Large intestine (tissue), 3 donors: ENCODE measurements around the gene MDM1. TPM values are rescaled to one million over a fixed set of nuclear protein-coding genes. Genes with fewer than 3 reads are reported as not detected.

Source experiments
- DNase-seq, 2 donors: peaks; one replicate each; pipeline versions ENCODE4 v3.0.0 to v3.0.0-alpha.2; 2013
- H3K27ac ChIP-seq: one replicate; pipeline ENCODE4 v1.5.1; 2013; ENCODE audit warnings: low read length
- H3K27me3 ChIP-seq: 2 replicates; pipeline ENCODE4 v1.6.1; 2013; ENCODE audit warnings: low read length; ENCODE audit not compliant: control insufficient read depth, insufficient read depth
- H3K36me3 ChIP-seq: 2 replicates; pipeline ENCODE4 v1.6.1; 2013; ENCODE audit warnings: low read length; ENCODE audit not compliant: control insufficient read depth, insufficient read depth
- H3K4me1 ChIP-seq: one replicate; pipeline ENCODE4 v1.6.1; 2013; ENCODE audit warnings: low read length; ENCODE audit not compliant: control insufficient read depth, insufficient read depth
- H3K4me3 ChIP-seq: one replicate; pipeline ENCODE4 v1.5.1; 2013; ENCODE audit warnings: low read length
- H3K9me3 ChIP-seq: one replicate; pipeline ENCODE4 v1.6.1; 2013; ENCODE audit warnings: mild to moderate bottlenecking, low read depth, low read length, moderate library complexity; ENCODE audit not compliant: control insufficient read depth
- WGBS: methylation state at CpG from one replicate; pipeline ENCODE4 v1.1.5; 2013; ENCODE audit warnings: low lambda C conversion rate; ENCODE audit not compliant: insufficient coverage; 5-methylcytosine and 5-hydroxymethylcytosine counted together
- polyA plus RNA-seq: library from polyadenylated mRNA; unstranded; fragments of 120-200 nt; gene quantifications from one replicate; pipeline ENCODE4 v1.2.1, GENCODE V29; 2013

MDM1 gene
- polyA plus RNA-seq, 1 donor, result 20.0 TPM

- WGBS, result 94% methylated on average over 3 of the region's 6 CpGs
- DNase-seq, result no peak
- no peaks in the 10 kb centered on the region for H3K27me3 ChIP-seq
- no peaks in the 10 kb centered on the region for H3K4me1 ChIP-seq
- H3K9me3 ChIP-seq, result no peaks in the 10 kb centered on the region
- no peaks in the 10 kb centered on the region for H3K36me3 ChIP-seq
- no peak overlapping the region for H3K27ac ChIP-seq
- H3K4me3 ChIP-seq, result no peak overlapping the region
These were observed 55.7 kb downstream of the MDM1 start for GRCh38 chr12:68276402-68276930.

- DNase-seq, result no peak
- H3K4me1 ChIP-seq, result no peaks in the 10 kb centered on the region
- no peak overlapping the region for H3K4me3 ChIP-seq
- H3K36me3 ChIP-seq, result no peaks in the 10 kb centered on the region
- no peak overlapping the region for H3K27ac ChIP-seq
- no peaks in the 10 kb centered on the region for H3K9me3 ChIP-seq
- H3K27me3 ChIP-seq, result no peaks in the 10 kb centered on the region
These were observed 59.4 kb downstream of the MDM1 start for GRCh38 chr12:68272732-68273131.

GRCh38 chr12:68271346-68271745 lies 60.8 kb downstream of the MDM1 start:
- H3K27me3 ChIP-seq, result no peaks in the 10 kb centered on the region
- H3K9me3 ChIP-seq, result no peaks in the 10 kb centered on the region
- H3K27ac ChIP-seq, result no peak overlapping the region
- no peaks in the 10 kb centered on the region for H3K4me1 ChIP-seq
- H3K36me3 ChIP-seq, result no peaks in the 10 kb centered on the region
- H3K4me3 ChIP-seq, result no peak overlapping the region
- no peak for DNase-seq
- no CpG with 5 or more reads among the region's 8 CpGs for WGBS

- H3K4me1 ChIP-seq, result no peaks in the 10 kb centered on the region
- no peaks in the 10 kb centered on the region for H3K9me3 ChIP-seq
- no peak for DNase-seq
- H3K27me3 ChIP-seq, result no peaks in the 10 kb centered on the region
- no peaks in the 10 kb centered on the region for H3K36me3 ChIP-seq
- H3K27ac ChIP-seq, result no peak overlapping the region
- no peak overlapping the region for H3K4me3 ChIP-seq
- no CpG with 5 or more reads among the region's 3 CpGs for WGBS
These were observed 61.8 kb downstream of the MDM1 start for GRCh38 chr12:68270358-68270757.

GRCh38 chr12:68269779-68270178 lies 62.4 kb downstream of the MDM1 start:
- Histone ChIP-seq H3K4me1 (no peaks in the 10 kb centered on the region), H3K4me3 (no peak overlapping the region), H3K27ac (no peak overlapping the region), H3K36me3 (no peaks in the 10 kb centered on the region), H3K27me3 (no peaks in the 10 kb centered on the region), H3K9me3 (no peaks in the 10 kb centered on the region)
- no peak for DNase-seq
- WGBS, result 80% methylated on average over 1 of the region's 2 CpGs

- H3K27ac ChIP-seq, result no peak overlapping the region
- H3K4me3 ChIP-seq, result no peak overlapping the region
- H3K4me1 ChIP-seq, result no peaks in the 10 kb centered on the region
- H3K27me3 ChIP-seq, result no peaks in the 10 kb centered on the region
- DNase-seq, result no peak
- H3K9me3 ChIP-seq, result no peaks in the 10 kb centered on the region
- no peaks in the 10 kb centered on the region for H3K36me3 ChIP-seq
These were observed 63.2 kb downstream of the MDM1 start for GRCh38 chr12:68268967-68269366.

- no peak overlapping the region for H3K4me3 ChIP-seq
- H3K4me1 ChIP-seq, result no peaks in the 10 kb centered on the region
- H3K36me3 ChIP-seq, result no peaks in the 10 kb centered on the region
- no peak overlapping the region for H3K27ac ChIP-seq
- no CpG with 5 or more reads among the region's 6 CpGs for WGBS
- DNase-seq, result no peak
- no peaks in the 10 kb centered on the region for H3K27me3 ChIP-seq
- no peaks in the 10 kb centered on the region for H3K9me3 ChIP-seq
These were observed 64.2 kb downstream of the MDM1 start for GRCh38 chr12:68267892-68268396.

- Histone ChIP-seq H3K36me3 (no peaks in the 10 kb centered on the region), H3K27ac (no peak overlapping the region), H3K27me3 (peaks cover 3% of the 10 kb centered on the region), H3K4me1 (no peaks in the 10 kb centered on the region), H3K4me3 (no peak overlapping the region), H3K9me3 (no peaks in the 10 kb centered on the region)
- WGBS, result no CpG with 5 or more reads among the region's 2 CpGs
- no peak for DNase-seq
These were observed 67.3 kb downstream of the MDM1 start for GRCh38 chr12:68264857-68265256.

GRCh38 chr12:68264158-68264855 lies 67.9 kb downstream of the MDM1 start:
- no peaks in the 10 kb centered on the region for H3K36me3 ChIP-seq

GRCh38 chr12:68263366-68263765 lies 68.8 kb downstream of the MDM1 start:
- no peak for DNase-seq
- Histone ChIP-seq H3K4me1 (no peaks in the 10 kb centered on the region), H3K36me3 (no peaks in the 10 kb centered on the region), H3K27ac (no peak overlapping the region), H3K27me3 (peaks cover 3% of the 10 kb centered on the region), H3K4me3 (no peak overlapping the region), H3K9me3 (no peaks in the 10 kb centered on the region)
- WGBS, result no CpG with 5 or more reads among the region's 1 CpG

More at GRCh38 chr12:68264158-68264855, 67.9 kb downstream of the MDM1 start:
- WGBS, result no CpG with 5 or more reads among the region's 7 CpGs
- Histone ChIP-seq H3K9me3 (no peaks in the 10 kb centered on the region), H3K27me3 (peaks cover 3% of the 10 kb centered on the region), H3K4me3 (no peak overlapping the region), H3K27ac (no peak overlapping the region), H3K4me1 (no peaks in the 10 kb centered on the region)
- DNase-seq, result no peak

- Histone ChIP-seq H3K9me3 (no peaks in the 10 kb centered on the region), H3K4me1 (no peaks in the 10 kb centered on the region), H3K4me3 (no peak overlapping the region), H3K27ac (no peak overlapping the region), H3K27me3 (peaks cover 3% of the 10 kb centered on the region), H3K36me3 (no peaks in the 10 kb centered on the region)
- no peak for DNase-seq
These were observed 70.3 kb downstream of the MDM1 start for GRCh38 chr12:68261896-68262295.
